Spinal cord (tissue), 10 donors: ENCODE data around the gene ARHGAP9. TPM values are rescaled to one million over a fixed set of nuclear protein-coding genes. Genes with fewer than 3 reads are reported as not detected.
A peak's percentile ranks its signal among the peaks of the same experiment; 100 is the strongest.

Experiments
- DNase-seq, 6 donors: peaks; one replicate each; pipeline versions ENCODE4 v3.0.0 to v3.0.0-alpha.2; 2013 to 2015; ENCODE audit warnings: low spot score in 6 of 6, low read depth in 4 of 6
- H3K27ac ChIP-seq: one replicate; pipeline ENCODE4 v1.5.1; 2013; ENCODE audit warnings: low read depth, low read length, control low read depth
- H3K27me3 ChIP-seq: one replicate; pipeline ENCODE4 v1.6.1; 2013; ENCODE audit warnings: low read length; ENCODE audit not compliant: control insufficient read depth, insufficient read depth
- H3K36me3 ChIP-seq: one replicate; pipeline ENCODE4 v1.6.1; 2013; ENCODE audit warnings: low read length; ENCODE audit not compliant: control insufficient read depth, insufficient read depth
- H3K4me1 ChIP-seq: one replicate; pipeline ENCODE4 v1.6.1; 2013; ENCODE audit warnings: low read length; ENCODE audit not compliant: control insufficient read depth, insufficient read depth
- H3K4me3 ChIP-seq: one replicate; pipeline ENCODE4 v1.5.1; 2013; ENCODE audit warnings: low read depth, low read length, control low read depth
- H3K9me3 ChIP-seq: one replicate; pipeline ENCODE4 v1.6.1; 2013; ENCODE audit warnings: low read length; ENCODE audit not compliant: control insufficient read depth, insufficient read depth
- WGBS: methylation state at CpG from one replicate; pipeline ENCODE4 v1.1.5; 2013; ENCODE audit warnings: missing lambda C conversion rate; ENCODE audit not compliant: insufficient coverage; 5-methylcytosine and 5-hydroxymethylcytosine counted together
- long read RNA-seq, 4 donors: transcript quantifications; one replicate each; lab custom pipeline, GENCODE V29; 2026
- polyA plus RNA-seq, 2 donors: library from polyadenylated mRNA; unstranded; fragments of 120-200 nt; gene quantifications; one replicate each; pipeline ENCODE4 v1.2.1, GENCODE V29; 2013; ENCODE audit not compliant: insufficient read length in 2 of 2
- total RNA-seq, 2 donors: library from RNA; depleted of rRNA in 1 of 2; stranded (reverse); fragments of 120-200 nt in 1 of 2; fragments of >200 nt in 1 of 2; gene quantifications; one replicate each; pipeline versions ENCODE4 v1.2.3 to v1.2.4, GENCODE V29; 2013 to 2014
- donor health status: healthy.

ARHGAP9 gene
- 1 to 10 TPM; 4.8 to 5.6 TPM for total RNA-seq
- polyA plus RNA-seq, result 1 to 10 TPM; 5.0 to 6.5 TPM
- long read RNA-seq, donor 1, partial matches to known transcripts, result 65 of 82 reads
- long read RNA-seq, donor 1, other reads (novel, unspliced or antisense), result 17 of 82 reads
- long read RNA-seq, donor 2, partial matches to known transcripts, result 9 of 9 reads
- long read RNA-seq, donor 2, other reads (novel, unspliced or antisense), result 0 of 9 reads
- long read RNA-seq, donor 3, result 0 reads
- long read RNA-seq, donor 4, partial matches to known transcripts, result 57 of 57 reads
- long read RNA-seq, donor 4, other reads (novel, unspliced or antisense), result 0 of 57 reads

DNA sequence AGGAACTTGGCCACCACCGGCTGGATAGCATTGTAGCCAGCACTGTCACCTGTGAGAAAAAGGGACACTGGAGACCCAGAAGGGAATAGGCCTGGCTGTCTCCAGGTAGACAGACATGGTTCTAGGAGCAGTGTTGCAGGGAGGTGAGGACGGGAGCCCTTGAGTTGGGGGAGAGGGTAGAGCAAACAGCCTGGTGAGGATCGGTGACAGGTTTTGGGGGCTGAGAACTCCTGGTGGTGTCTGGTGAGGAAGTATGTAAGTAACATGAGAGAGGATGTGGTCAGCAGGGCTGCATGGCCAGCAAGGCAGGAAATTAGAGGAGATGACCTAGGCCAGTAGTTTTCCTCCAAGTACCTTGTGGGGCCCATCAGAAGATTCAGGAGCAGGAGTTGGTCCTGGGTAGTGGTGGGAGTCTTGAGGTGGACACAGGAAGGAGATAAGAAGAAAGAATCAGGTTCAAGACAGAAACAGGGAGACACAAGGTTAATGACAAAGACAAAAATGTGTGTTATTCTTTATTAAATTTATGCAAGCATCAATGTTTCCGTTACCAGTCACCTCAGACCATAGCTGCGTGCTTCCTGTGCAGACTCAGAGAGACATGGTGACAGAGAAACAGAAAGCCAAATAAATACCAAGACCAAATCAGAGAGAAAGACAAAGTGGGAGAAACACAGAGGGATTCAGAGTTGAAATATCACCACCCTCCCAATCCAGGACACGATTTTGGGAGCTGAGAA lies at the start of gene ARHGAP9:
TSS of gene ARHGAP9 (minus strand) at position 491 of the 740 bp plus-strand sequence. CDS start at position 31, 460 bp downstream.
- DNase-seq, result no peak
- 88% methylated on average over 3 of the region's 6 CpGs for WGBS
- H3K27ac ChIP-seq, result no peak within 1 kb of the TSS
- H3K27me3 ChIP-seq, result peaks cover 54% of the 10 kb centered on the region
- no peaks in the 10 kb centered on the region for H3K9me3 ChIP-seq
- no peak within 1 kb of the TSS for H3K4me3 ChIP-seq
- H3K36me3 ChIP-seq, result no peaks in the 10 kb centered on the region
- H3K4me1 ChIP-seq, result peaks cover 21% of the 10 kb centered on the region

- Histone ChIP-seq H3K27me3 (no peaks in the 10 kb centered on the region), H3K36me3 (peaks cover 94% of the 10 kb centered on the region), H3K4me1 (peaks cover 23% of the 10 kb centered on the region), H3K9me3 (no peaks in the 10 kb centered on the region), H3K27ac (no peak overlapping the region), H3K4me3 (no peak overlapping the region)
- 92% methylated on average over 3 of the region's 10 CpGs for WGBS
- no peak for DNase-seq
These were observed 49.3 kb upstream of the ARHGAP9 start for GRCh38 chr12:57528831-57529555.

- peaks cover 31% of the 10 kb centered on the region for H3K4me1 ChIP-seq
- no peaks in the 10 kb centered on the region for H3K9me3 ChIP-seq
- no peaks in the 10 kb centered on the region for H3K27me3 ChIP-seq
- no peak overlapping the region for H3K4me3 ChIP-seq
- DNase-seq, result no peak
- H3K36me3 ChIP-seq, result peaks cover 86% of the 10 kb centered on the region
- WGBS, result 93% methylated on average over 7 of the region's 12 CpGs
- H3K27ac ChIP-seq, result no peak overlapping the region
These were observed 48.5 kb upstream of the ARHGAP9 start for GRCh38 chr12:57528176-57528575.

DNA sequence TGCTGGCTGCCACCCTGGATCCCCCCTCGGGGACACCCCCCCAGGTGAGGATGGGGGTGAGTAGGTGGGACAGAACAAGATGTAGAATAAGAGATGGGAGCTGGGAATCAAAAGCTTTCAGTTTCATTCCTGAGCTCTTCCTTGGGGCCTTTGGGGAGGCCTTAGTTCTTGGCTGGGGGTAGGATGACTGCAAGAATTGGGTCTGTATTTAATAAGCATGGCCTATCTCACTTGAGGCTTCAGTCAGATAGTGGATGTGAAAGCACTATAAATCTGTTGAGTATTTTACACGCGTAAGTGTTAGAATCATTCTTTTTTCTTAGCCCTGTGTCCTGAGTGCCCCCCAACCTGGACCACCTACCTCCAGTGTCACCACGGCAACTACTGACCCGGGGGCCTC lies 47.5 kb upstream of the ARHGAP9 start:
- Histone ChIP-seq H3K27ac (no peak overlapping the region), H3K36me3 (peaks cover 76% of the 10 kb centered on the region), H3K9me3 (no peaks in the 10 kb centered on the region), H3K27me3 (no peaks in the 10 kb centered on the region), H3K4me3 (no peak overlapping the region), H3K4me1 (peaks cover 34% of the 10 kb centered on the region)
- DNase-seq, result no peak
- no CpG with 5 or more reads among the region's 5 CpGs for WGBS

- Histone ChIP-seq H3K36me3 (peaks cover 72% of the 10 kb centered on the region), H3K9me3 (no peaks in the 10 kb centered on the region), H3K4me1 (peaks cover 40% of the 10 kb centered on the region), H3K4me3 (no peak overlapping the region), H3K27ac (no peak overlapping the region), H3K27me3 (no peaks in the 10 kb centered on the region)
- 71% methylated on average over 2 of the region's 4 CpGs for WGBS
- no peak for DNase-seq
These were observed 46.9 kb upstream of the ARHGAP9 start for GRCh38 chr12:57526477-57527126.

DNA sequence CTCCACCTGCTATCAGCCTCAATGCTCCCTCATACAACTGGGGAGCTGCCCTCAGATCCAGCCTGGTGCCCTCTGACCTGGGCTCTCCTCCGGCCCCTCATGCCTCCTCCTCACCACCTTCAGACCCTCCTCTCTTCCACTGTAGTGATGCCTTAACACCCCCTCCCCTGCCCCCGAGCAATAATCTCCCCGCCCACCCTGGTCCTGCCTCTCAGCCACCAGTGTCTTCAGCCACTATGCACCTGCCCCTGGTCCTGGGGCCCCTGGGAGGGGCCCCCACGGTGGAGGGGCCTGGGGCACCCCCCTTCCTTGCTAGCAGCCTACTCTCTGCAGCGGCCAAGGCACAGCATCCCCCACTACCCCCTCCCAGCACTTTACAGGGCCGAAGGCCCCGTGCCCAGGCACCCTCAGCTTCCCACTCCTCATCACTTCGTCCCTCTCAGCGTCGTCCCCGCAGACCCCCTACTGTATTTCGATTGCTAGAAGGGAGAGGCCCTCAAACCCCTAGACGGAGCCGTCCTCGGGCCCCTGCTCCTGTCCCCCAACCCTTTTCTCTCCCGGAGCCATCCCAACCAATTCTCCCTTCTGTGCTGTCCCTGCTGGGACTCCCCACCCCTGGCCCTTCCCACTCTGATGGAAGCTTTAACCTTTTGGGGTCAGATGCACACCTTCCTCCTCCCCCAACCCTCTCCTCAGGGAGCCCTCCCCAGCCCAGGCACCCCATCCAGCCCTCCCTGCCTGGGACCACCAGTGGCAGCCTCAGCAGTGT lies 46.1 kb upstream of the ARHGAP9 start:
- Histone ChIP-seq H3K36me3 (peaks cover 65% of the 10 kb centered on the region), H3K9me3 (no peaks in the 10 kb centered on the region), H3K4me3 (no peak overlapping the region), H3K27me3 (no peaks in the 10 kb centered on the region), H3K4me1 (peaks cover 48% of the 10 kb centered on the region), H3K27ac (no peak overlapping the region)
- 77% methylated on average over 15 of the region's 16 CpGs for WGBS
- DNase-seq, result no peak

DNA sequence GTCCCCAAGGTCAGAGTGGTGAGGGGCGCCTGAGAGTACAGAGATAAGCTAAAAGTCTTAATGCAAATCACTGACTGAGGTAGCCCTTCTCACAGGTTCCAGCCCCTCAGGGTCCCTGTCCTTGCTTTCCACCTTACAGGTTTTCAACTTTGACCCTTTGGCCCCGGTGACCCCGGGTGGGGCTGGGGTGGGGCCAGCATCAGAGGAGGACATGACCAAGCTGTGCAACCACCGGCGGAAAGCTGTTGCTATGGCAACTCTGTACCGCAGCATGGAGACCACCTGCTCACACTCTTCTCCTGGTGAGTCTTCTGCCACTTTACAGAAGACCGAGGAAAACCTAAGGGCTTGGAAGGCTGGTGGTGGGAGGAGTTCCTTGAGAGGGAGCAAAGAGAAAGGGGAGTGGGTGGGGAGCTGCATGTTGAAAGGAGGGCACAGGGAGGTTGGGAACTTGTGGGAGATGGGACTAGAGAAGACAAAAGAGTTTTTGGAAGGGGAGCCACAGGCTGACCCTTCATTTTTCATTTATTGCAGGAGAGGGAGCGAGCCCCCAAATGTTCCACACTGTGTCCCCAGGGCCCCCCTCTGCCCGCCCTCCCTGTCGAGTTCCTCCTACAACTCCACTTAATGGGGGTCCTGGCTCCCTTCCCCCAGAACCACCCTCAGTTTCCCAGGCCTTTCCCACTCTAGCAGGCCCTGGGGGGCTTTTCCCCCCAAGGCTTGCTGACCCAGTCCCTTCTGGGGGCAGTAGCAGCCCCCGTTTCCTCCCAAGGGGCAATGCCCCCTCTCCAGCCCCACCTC lies 45.3 kb upstream of the ARHGAP9 start:
- Histone ChIP-seq H3K4me3 (no peak overlapping the region), H3K27me3 (no peaks in the 10 kb centered on the region), H3K9me3 (no peaks in the 10 kb centered on the region), H3K27ac (no peak overlapping the region), H3K36me3 (peaks cover 59% of the 10 kb centered on the region), H3K4me1 (peaks cover 50% of the 10 kb centered on the region)
- DNase-seq, result peak in 1 of 6 donors; percentile 9
- 59% methylated on average over 9 of the region's 11 CpGs for WGBS

DNA sequence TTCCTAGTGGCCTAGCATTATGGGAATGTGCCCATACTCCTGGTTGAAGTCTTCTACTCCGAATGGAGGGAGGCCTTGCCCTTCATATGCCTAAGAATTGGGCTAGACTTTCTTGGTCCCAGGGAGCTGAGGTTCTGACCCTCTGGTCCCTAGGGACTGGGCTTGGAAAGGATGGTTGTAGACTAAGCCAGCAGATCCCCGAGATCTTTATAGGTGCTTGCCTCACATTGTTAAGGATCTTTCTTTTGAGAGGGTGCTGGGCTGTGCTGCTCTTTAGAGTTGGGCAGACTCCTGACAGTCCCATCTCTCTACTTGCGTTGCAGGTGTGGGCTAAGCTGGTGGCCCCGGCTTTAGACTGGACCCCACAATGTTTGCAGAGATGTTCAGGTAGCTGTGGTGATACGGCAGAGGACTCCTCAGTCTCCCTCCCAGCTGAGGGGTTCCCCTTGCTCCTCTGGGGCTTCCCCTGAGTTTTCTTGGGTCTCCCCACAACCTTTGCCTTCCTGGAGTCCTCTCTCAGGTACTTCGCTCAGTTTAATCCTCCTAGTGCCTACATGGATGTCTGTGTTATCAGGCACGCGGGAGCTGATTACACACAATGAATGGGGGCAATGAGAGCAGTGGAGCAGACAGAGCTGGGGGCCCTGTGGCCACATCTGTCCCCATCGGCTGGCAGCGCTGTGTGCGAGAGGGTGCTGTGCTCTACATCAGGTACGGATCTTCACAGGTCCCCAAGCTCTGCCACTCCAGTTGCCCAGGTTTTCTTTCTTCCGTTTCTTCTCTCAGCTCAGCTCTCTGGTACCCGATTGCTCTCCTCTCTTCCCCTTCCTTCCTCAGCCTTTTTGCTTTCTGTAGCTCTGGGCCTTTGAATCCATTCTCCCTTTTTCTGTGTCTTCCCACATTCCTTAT lies 44.3 kb upstream of the ARHGAP9 start:
- Histone ChIP-seq H3K27me3 (no peaks in the 10 kb centered on the region), H3K9me3 (no peaks in the 10 kb centered on the region), H3K27ac (peak overlapping the region; percentile 100), H3K4me1 (peaks cover 59% of the 10 kb centered on the region), H3K36me3 (peaks cover 49% of the 10 kb centered on the region), H3K4me3 (peak overlapping the region; percentile 79)
- DNase-seq, result no peak
- 52% methylated on average over 11 of the region's 14 CpGs for WGBS
